GM19395 (cell line): ENCODE data around the gene TMEM62.

ENCODE experiments used
- ATAC-seq: cut with Tn5 transposase; IDR thresholded peaks from one replicate; pipeline ENCODE4 v1.9.1; 2021; ENCODE audit warnings: mild to moderate bottlenecking, moderate library complexity; ENCODE audit not compliant: unreplicated experiment

Gene TMEM62

GRCh38 chr15:43226436-43227305 is 93.3 kb downstream of the TMEM62 start:
- ATAC-seq: no peak

DNA sequence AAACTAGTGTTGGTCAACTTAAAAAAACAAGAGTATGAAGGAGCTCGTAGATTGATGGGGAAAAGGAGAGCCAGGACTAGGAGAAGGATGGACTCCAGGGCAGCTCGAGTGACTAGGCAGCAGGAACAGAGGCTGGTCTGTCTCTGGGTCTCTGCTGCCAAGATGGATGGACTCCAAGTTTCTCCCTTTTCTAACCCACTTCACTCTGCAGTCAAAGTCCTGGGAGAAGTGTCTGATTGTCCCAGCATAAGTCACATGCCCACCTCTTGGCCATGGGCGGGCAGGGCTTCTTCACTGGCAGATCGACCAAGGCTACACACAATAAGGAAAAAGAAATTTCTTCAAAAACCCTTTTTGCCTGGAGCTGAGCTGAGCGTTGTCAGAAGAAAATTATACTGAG is 96.6 kb downstream of the TMEM62 start:
- ATAC-seq: no peak

DNA sequence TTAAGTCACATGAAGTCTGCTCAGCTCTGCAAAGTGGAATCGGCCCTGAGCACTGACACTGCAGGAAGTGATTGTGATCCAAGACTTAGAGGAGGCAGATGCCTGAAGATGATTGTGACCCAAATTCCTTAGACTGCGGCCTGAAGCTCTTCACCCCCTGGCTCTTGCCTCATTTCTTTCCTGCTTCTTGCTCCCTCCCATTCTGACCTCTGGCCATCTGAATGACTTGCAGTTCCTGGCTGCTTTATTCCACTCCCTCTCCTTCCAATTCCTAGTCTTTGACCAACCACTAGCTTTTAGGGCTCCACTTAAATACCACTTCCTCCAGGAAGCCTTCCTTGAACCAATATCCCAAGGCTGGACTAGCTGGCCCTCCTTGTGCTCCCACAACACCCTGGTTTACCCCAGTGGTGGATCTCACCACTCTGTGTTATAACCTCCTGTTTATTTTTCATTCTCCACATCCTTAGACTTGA is 97.3 kb downstream of the TMEM62 start:
- ATAC-seq: no peak

DNA sequence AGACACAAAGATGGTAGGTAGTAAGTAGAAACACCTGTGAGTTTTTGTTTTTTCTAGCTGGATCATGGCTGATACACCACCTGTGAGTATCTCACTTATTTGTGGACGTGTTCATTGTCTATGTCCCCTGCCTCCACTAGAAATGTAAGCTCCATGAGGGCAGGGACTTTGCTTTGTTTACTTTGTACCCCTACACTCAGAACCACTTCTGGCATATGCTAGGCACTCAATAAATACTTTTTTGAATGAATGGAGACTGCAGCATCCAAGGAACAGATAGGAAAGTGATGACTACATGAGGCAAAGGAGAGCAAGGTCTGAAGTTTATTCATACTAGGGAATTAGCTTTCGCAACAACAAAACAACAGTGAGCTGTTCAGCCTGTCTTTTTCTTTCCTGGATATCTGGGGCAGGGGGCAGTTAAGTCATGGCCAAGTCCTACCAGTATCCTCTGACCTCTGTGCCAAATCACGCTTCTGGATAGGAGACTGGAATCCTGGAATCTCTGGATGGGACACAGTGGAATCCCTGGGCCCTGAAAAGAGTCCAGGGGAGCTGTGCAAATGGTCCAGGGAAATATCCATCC is 99.0 kb downstream of the TMEM62 start:
- no peak for ATAC-seq
